Left ventricle myocardium superior (tissue), 1 donor: Measurements from ENCODE around the gene ZNFX1. TPM values are rescaled to one million over a fixed set of nuclear protein-coding genes. Genes with fewer than 3 reads are reported as not detected.
"Not testable (repeated sequence)": the region's sequence is repeated elsewhere in the genome, so short reads cannot be mapped to it uniquely, and the experiment has no call there.

Experiments
- ATAC-seq: fragments of 200-7000 bp; cut with Tn5 transposase; one replicate; pipeline ENCODE4 v1.9.1; 2020; ENCODE audit warnings: mild to moderate bottlenecking, moderate library complexity
- DNase-seq: peaks from one replicate; pipeline ENCODE4 v3.0.0-alpha.2; 2020
- intact Hi-C: fragments of 100-400 bp; cut with micrococcal nuclease; formaldehyde crosslinking; loops from one replicate; pipeline ENCODE4 v1.11.0; 2022
- long read RNA-seq: library from polyadenylated mRNA; unstranded; transcript quantifications from one replicate; pipeline ENCODE4 v2.0.0, GENCODE V29; 2021
- total RNA-seq: library from RNA; stranded (reverse); fragmentation: NEBNext Ultra II Directional; extraction: Animal tissue kit (Norgen Biotek cat#: 25700); gene quantifications from one replicate; pipeline ENCODE4 v1.2.1, GENCODE V29; 2021
- donor health status: DM: no; HTN: yes; CAD: no; lungs with severe emphysema.

Gene ZNFX1
- total RNA-seq = 20.6 TPM
- long read RNA-seq, partial matches to known transcripts = 50 of 58 reads
- long read RNA-seq, other reads (novel, unspliced or antisense) = 6 of 58 reads

- DNase-seq (peak; percentile 99), ATAC-seq (peak; percentile 95)
- intact Hi-C loops = no loop called here
Observed at GRCh38 chr20:49278036-49278817, at the start of gene ZNFX1. Gene ZNFX1, minus strand, starts transcription at chr20:49278057. Its CDS starts 2,218 bp downstream, at chr20:49275839.

- DNase-seq (no peak), ATAC-seq (no peak)
- intact Hi-C loops = no loop called here
Observed at GRCh38 chr20:49326026-49326425, 48.2 kb upstream of the ZNFX1 start.

GRCh38 chr20:49324306-49324705 lies 46.4 kb upstream of the ZNFX1 start:
- ATAC-seq (no peak), DNase-seq (no peak)
- intact Hi-C loops = no loop called here

DNA sequence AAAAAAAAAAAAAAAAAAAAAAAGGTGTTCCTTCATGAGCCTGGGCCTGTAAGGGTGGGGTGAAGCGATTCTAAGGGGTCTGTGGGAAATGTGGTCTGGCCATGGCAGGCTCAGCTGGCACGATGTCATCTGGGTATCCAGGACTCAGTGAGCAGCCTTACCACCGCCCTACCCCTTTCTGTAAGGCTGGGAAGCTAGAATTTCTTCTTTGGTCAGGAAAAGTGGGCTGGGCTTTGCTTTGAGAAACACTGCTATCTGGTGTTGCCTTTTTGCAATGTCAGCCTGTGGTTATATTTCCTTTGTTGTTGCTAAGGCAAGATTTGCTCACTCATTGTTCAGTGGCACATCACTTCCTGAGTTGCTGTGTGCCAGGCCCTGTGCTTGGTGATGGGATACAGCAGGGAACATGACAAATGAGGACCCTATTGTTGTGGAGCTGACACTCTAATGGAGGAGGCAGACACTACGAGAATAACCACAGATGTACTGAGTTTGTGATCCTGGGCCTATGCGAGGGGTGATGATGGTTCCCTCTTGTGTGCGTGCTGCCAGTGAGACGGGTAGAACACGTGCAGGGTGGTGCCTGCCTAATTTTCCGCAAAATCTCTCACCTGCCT lies 45.9 kb upstream of the ZNFX1 start:
- ATAC-seq = peak; percentile 39

DNA sequence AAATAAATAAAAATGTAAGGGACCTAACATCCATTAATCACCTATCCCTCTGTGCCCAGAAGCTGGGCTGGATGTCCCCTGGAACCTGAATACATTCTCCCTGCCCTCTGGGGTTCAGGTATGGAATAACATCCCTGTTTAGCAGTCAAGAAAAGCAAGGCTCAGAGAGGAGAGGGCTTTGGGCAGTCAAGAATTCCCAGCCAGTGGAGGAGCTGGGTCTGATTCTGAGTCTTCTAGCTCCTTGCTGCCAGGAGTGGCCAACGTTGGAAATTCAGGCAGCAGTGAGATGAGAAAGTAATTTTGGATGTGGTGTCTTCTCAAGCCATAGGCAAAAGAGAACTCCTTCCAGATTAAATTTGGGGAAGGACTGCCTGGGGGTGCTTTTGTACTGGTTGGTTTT lies 42.6 kb upstream of the ZNFX1 start:
- intact Hi-C loops = no loop called here
- ATAC-seq = no peak
- DNase-seq = no peak

More for the DNA sequence above, 45.9 kb upstream of the ZNFX1 start:
- intact Hi-C loops = no loop called here
- no peak for DNase-seq

DNA sequence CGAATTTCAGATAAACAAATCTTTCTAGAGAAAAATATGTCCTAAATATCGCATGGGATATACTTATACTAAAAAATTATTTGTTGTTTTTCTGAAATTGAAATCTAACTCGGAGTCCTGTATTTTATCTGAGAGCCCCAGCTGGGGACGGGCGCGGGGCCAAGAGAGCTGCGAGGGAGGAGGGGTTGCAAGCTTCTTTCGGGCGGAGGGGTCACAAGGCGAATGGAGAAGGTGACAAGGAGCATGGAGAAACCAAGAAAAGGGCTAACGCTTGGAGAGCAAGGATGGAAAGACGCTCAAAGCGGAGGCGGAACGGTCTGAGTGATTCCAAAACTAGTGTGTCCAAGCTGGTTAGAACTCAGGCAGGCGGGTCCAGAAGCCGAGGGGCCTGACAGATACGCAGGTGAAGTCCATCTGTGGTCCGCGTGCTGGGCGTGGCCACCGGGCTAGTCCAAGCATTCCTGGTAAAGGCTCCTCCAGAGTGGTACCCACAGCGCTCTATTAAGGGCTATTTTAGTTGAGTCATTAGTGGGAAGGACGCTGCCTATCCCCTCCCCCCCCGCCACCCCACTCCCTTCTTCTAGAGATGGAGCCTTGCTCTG lies 41.5 kb upstream of the ZNFX1 start:
- ATAC-seq = no peak
- DNase-seq = peak; percentile 39
- intact Hi-C loops = no loop called here

- intact Hi-C loops = no loop called here
Observed at GRCh38 chr20:49318430-49319207, 40.8 kb upstream of the ZNFX1 start.

GRCh38 chr20:49318091-49318429 lies 40.2 kb upstream of the ZNFX1 start:
- ATAC-seq = no peak
- intact Hi-C loops = no loop called here

More at GRCh38 chr20:49318430-49319207, 40.8 kb upstream of the ZNFX1 start:
- ATAC-seq (no peak), DNase-seq (peak; percentile 37)

DNA sequence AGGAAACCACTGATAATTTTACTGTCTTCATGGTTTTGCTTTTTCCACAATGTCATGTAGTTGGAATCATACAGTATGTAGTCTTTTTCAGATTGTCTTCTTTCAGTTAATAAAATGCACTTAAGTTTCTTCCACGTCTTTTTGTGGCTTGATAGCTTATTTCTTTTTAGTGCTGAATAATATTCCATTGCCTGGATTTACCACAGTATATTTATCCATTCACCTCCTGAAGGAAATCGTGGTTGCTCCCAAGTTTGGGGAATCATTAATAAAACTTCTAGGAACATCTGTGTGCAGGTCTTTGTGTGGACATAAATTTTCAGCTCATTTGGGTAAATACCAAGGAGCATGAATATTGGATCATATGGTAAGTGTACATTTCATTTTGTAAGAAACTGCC lies 38.8 kb upstream of the ZNFX1 start:
- intact Hi-C loops = no loop called here
- DNase-seq = no peak
- no peak for ATAC-seq

More at GRCh38 chr20:49318091-49318429, 40.2 kb upstream of the ZNFX1 start:
- no peak for DNase-seq

DNA sequence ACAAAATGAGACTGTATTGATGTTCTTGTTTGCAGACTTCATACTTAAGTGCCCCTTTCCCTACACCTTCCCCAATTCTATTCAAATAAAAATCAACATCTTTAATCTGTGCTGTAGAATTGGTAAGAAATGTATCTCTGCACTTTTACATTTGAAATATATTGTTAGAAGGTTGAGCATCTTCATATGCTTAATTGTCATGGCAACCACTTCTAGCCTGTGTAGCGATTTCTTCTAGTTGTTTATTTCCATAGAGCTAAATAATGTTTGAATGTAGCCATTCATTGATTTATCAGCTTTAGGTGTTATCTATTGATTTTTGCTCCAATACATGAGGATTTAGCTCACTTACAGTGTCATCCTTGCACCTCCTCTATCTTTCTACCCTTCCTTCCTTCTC lies 37.7 kb upstream of the ZNFX1 start:
- intact Hi-C loops = no loop called here
- DNase-seq (no peak), ATAC-seq (no peak)

GRCh38 chr20:49314052-49314451 lies 36.2 kb upstream of the ZNFX1 start:
- DNase-seq, intact Hi-C loops, ATAC-seq: not testable (repeated sequence)

DNA sequence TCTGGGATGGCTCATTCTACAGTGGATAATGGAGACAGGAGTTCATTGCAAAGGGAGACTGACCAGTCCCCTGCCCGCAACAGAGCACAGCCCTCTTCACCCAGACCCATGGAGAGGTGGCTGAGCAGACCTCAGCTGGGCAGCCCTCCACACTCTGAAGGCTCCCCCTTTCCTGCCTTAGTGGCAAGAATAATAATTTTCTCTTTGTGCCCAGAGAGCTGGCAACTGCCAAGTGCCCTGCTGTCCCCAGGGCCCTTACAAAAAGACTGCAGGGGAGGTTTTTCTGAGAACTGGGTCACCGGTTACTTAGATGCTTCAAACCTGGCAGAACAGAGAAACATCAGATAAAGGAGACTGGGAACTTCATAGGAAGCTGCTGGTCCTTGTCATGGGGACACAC lies 35.4 kb upstream of the ZNFX1 start:
- intact Hi-C loops = no loop called here
- ATAC-seq (no peak), DNase-seq (no peak)

DNA sequence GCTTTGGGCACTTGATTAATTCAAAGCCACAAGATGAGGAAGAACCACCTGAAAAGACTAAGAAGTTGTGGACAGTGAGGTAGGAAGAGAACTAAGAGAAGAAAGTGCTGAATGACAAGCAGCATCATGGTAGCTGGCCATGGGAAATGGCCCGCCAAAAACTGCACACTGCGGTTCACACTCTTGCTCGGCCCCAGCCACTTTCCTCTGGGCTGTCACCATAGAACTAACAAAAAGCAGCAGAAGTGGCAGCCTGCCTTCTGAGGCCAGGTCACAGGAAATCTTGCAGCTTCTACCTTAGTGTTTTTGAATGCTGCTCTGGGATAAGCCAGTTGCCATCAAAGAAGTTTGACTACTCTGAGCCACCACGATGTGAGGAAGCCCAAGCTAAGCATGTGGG lies 34.8 kb upstream of the ZNFX1 start:
- ATAC-seq = no peak
- intact Hi-C loops = no loop called here

GRCh38 chr20:49310705-49311104 lies 32.8 kb upstream of the ZNFX1 start:
- intact Hi-C loops = no loop called here
- no peak for ATAC-seq
- DNase-seq = no peak

More for the DNA sequence above, 34.8 kb upstream of the ZNFX1 start:
- no peak for DNase-seq

DNA sequence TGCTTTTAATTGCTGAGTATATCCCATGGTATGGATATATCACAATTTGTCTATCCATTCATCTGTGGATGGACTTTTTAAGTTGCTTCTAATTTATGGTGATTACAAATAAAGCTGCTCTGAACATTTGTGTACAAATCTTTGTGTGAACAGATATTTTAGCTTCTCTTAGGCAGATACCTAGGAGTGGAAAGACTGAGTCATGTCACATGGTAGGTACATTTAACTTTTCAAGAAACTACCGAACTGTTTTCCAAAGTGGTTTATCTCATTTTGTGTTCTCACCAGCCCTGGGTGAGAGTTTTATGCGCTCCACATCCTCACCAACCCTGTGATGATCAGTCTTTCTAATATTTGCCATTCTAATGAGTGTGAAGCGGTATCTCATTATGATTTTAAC lies 31.0 kb upstream of the ZNFX1 start:
- DNase-seq (no peak), ATAC-seq (no peak)
- intact Hi-C loops = no loop called here

- DNase-seq (no peak), ATAC-seq (no peak)
- intact Hi-C loops = no loop called here
Observed at GRCh38 chr20:49306903-49307620, 29.2 kb upstream of the ZNFX1 start.

DNA sequence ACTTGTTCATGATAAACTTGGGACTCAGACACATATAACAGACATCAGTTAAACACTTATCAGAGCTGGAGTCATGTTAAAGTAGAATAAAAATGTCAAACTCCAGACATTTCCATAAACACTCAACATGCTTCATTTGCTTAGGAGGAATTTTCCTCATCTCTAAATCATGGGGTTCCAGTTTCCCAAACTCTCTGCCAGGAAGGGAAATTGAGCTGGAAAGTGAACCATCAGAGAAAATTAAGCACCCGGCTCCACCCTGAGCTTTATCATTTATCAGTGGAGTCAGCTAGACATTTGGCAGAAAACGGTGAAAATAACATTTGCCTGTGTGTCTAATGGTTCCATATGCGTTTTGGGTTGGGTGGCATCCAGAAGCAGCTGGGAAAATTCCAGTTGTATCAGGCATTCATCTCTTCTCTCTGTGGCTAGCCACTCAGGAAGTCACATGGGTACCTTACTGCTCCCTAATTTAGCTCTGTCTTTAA lies 25.3 kb upstream of the ZNFX1 start:
- intact Hi-C loops = no loop called here
- ATAC-seq (no peak), DNase-seq (no peak)

- ATAC-seq (no peak), DNase-seq (no peak)
Observed at GRCh38 chr20:49297605-49298530, 20.0 kb upstream of the ZNFX1 start.

More at GRCh38 chr20:49297605-49298530, 20.0 kb upstream of the ZNFX1 start:
- intact Hi-C loops = no loop called here
